ENCODE data around the gene ADAMTS17. TPM values are rescaled to one million over a fixed set of nuclear protein-coding genes. Genes with fewer than 3 reads are reported as not detected.

The ADAMTS17 gene
- total and polyA plus RNA-seq, 11 donors = 0.30 to 2.4 (median 1.2) TPM

- H3K36me3 ChIP-seq = no peaks in the 10 kb centered on the region
- H3K4me3 ChIP-seq = no peak overlapping the region
- H3K9me3 ChIP-seq = peaks cover 0 to 10% (median 0%) of the 10 kb centered on the region in 12 donors
- DNase-seq (no peak), ATAC-seq (peak in 1 of 4 donors; percentile 23)
- no peaks in the 10 kb centered on the region for H3K27me3 ChIP-seq
- intact Hi-C loops (cut with DNase I) = no loop called here
- H3K4me1 ChIP-seq = no peaks in the 10 kb centered on the region
- no peak overlapping the region for H3K27ac ChIP-seq
- TF ChIP-seq CTCF (IDR thresholded peaks at IDR 0.05) (no peak), POLR2A (IDR thresholded peaks at IDR 0.05) (no peak)
- 94 to 95% (median 95%) methylated on average over 10 of the region's 10 CpGs for WGBS, 4 donors
These were observed 334.2 kb downstream of the ADAMTS17 start for GRCh38 chr15:100007609-100008008.

DNA sequence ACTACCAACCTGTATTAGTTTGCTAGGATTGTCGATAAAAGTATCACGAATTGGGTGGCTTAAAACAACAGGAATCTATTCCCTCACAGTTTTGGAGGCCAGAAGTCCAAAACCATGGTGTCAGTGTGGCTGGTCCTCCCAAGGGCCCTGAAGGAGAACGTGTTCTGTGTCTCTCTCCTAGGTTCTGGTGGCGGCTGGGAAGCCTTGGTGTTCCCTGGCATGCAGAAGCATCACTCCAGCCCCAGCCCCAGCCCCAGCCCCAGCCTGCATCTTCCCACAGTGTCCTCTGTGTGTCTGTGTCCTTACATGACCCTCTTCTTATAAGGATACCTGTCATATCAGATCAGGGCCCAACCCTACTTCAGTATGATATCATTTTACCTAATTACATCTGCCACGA is 336.1 kb downstream of the ADAMTS17 start:
- WGBS, 4 donors = 82 to 92% (median 90%) methylated on average over 3 to 5 of the region's 5 CpGs
- no peak for DNase-seq

DNA sequence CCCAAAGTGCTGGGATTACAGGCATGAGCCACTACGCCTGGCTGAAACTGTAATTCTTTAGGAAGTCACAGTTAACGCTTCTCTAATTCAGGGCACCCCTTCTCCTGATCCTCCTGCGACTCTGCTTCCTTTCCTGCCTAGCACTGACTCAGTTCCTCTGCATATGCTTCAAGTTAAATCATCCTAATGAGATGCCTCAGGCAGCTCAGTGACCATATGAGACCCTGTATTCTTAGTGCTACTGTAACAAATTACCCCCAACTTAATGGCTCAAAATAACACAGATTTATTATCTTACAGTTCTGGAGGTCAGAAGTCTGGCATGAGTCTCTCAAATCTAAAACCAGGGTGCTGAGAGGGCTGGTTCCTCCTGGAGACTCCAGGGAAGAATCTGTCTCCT is 336.8 kb downstream of the ADAMTS17 start:
- no peak overlapping the region for H3K4me3 ChIP-seq
- H3K27ac ChIP-seq = no peak overlapping the region
- ATAC-seq = no peak
- H3K36me3 ChIP-seq = no peaks in the 10 kb centered on the region
- TF ChIP-seq POLR2A (IDR thresholded peaks at IDR 0.05) (no peak), CTCF (IDR thresholded peaks at IDR 0.05) (no peak)
- H3K4me1 ChIP-seq = no peaks in the 10 kb centered on the region
- H3K27me3 ChIP-seq = no peaks in the 10 kb centered on the region
- DNase-seq = no peak
- H3K9me3 ChIP-seq = no peaks in the 10 kb centered on the region
- 73 to 83% (median 78%) methylated on average over 2 to 3 of the region's 3 CpGs for WGBS, 4 donors
- intact Hi-C loops (cut with DNase I) = no loop called here

More for the DNA sequence above, 336.1 kb downstream of the ADAMTS17 start:
- no peak overlapping the region for H3K4me3 ChIP-seq
- no peak overlapping the region for H3K27ac ChIP-seq
- TF ChIP-seq POLR2A (IDR thresholded peaks at IDR 0.05) (no peak), CTCF (IDR thresholded peaks at IDR 0.05) (no peak)
- no peaks in the 10 kb centered on the region for H3K4me1 ChIP-seq
- H3K9me3 ChIP-seq = no peaks in the 10 kb centered on the region
- no peaks in the 10 kb centered on the region for H3K36me3 ChIP-seq
- no peak for ATAC-seq
- H3K27me3 ChIP-seq = no peaks in the 10 kb centered on the region
- intact Hi-C loops (cut with DNase I) = no loop called here

DNA sequence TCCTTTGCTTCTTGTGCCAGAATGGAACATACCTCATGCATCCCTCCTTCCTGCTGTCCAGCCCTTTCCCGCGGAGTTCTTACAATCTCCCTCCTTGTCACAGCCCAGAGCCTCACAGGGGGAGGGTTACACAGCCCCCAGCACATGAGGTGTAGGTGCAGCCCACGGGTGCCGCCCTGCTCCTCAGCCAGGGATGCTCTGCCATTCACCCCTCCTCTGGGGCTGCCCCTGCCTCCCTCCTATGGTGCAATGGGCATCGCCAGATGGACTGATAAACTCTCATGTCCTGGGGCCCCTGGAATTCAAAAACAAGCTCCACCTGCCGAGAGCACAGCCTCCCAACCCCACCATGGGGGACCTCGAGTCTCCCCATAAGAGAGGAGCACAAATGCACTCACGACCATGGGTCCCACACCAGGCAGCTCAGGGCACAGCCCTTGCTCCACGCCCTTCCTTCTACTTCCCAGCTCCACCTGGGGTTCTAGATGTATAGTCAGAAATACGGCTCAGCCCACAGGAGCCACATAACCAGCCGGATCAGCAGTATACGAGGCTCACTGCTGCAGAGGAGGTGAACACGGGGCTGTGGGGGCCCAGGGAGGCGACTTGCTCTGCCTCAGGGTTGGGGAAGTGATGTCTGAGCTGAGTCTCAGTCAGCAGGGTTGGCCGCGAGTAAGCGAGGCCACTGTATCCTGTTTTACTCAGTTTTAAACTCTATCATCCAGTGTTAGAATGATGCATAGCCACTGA is 338.8 kb downstream of the ADAMTS17 start:
- H3K4me3 ChIP-seq = no peak overlapping the region
- WGBS, 4 donors = 80 to 87% (median 86%) methylated on average over 14 to 17 of the region's 17 CpGs
- H3K27ac ChIP-seq = no peak overlapping the region
- no peaks in the 10 kb centered on the region for H3K9me3 ChIP-seq
- DNase-seq = no peak
- no peaks in the 10 kb centered on the region for H3K36me3 ChIP-seq
- no peaks in the 10 kb centered on the region for H3K4me1 ChIP-seq
- no peak for TF ChIP-seq POLR2A (IDR thresholded peaks at IDR 0.05)
- no peak for TF ChIP-seq CTCF (IDR thresholded peaks at IDR 0.05)
- no peak for ATAC-seq
- H3K27me3 ChIP-seq = no peaks in the 10 kb centered on the region
- intact Hi-C loops (cut with DNase I) = no loop called here

All from heart left ventricle (tissue), 16 donors.